ENCODE data around the gene KRT75.
A peak's percentile ranks its signal among the peaks of the same experiment; 100 is the strongest.

The KRT75 gene

DNA sequence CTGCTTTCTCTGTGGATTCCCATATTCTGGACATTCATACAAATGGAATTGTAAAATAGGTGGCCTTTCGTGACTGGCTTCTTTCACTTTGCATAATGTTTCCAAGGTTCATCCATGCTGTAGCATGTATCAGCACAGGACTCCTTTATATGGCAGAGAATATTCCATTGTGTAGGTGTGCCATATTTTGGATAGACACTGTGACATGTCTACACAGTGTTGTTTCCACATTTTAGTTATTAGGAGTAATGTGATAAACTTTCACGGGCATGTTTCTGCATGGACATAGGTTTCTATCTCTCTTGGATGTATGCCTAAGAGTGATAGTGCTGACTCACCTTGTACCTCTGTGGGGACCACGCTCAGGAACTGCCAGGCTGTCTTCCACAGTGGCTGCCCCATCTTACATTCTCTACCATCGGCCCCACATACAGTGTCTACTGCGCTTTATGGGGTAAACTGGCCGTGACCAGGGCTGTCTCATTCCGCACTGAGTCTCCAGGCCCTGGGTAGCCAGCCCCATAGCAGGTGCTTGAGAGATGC lies 41.6 kb downstream of the KRT75 start:
- TF ChIP-seq, protein P1, sequence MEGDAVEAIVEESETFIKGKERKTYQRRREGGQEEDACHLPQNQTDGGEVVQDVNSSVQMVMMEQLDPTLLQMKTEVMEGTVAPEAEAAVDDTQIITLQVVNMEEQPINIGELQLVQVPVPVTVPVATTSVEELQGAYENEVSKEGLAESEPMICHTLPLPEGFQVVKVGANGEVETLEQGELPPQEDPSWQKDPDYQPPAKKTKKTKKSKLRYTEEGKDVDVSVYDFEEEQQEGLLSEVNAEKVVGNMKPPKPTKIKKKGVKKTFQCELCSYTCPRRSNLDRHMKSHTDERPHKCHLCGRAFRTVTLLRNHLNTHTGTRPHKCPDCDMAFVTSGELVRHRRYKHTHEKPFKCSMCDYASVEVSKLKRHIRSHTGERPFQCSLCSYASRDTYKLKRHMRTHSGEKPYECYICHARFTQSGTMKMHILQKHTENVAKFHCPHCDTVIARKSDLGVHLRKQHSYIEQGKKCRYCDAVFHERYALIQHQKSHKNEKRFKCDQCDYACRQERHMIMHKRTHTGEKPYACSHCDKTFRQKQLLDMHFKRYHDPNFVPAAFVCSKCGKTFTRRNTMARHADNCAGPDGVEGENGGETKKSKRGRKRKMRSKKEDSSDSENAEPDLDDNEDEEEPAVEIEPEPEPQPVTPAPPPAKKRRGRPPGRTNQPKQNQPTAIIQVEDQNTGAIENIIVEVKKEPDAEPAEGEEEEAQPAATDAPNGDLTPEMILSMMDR (conservative IDR thresholded peaks at IDR 0.05) = no peak
- no peak for TF ChIP-seq ZFX (IDR thresholded peaks at IDR 0.05)
- no peak overlapping the region for H3K27ac ChIP-seq

- no peak overlapping the region for H3K27ac ChIP-seq
- TF ChIP-seq, protein P1 (conservative IDR thresholded peaks at IDR 0.05) = no peak
- no peak for TF ChIP-seq ZFX (IDR thresholded peaks at IDR 0.05)
These were observed 42.6 kb downstream of the KRT75 start for GRCh38 chr12:52391618-52392002.

- no peak overlapping the region for H3K27ac ChIP-seq
These were observed 43.2 kb downstream of the KRT75 start for GRCh38 chr12:52390739-52391617.

DNA sequence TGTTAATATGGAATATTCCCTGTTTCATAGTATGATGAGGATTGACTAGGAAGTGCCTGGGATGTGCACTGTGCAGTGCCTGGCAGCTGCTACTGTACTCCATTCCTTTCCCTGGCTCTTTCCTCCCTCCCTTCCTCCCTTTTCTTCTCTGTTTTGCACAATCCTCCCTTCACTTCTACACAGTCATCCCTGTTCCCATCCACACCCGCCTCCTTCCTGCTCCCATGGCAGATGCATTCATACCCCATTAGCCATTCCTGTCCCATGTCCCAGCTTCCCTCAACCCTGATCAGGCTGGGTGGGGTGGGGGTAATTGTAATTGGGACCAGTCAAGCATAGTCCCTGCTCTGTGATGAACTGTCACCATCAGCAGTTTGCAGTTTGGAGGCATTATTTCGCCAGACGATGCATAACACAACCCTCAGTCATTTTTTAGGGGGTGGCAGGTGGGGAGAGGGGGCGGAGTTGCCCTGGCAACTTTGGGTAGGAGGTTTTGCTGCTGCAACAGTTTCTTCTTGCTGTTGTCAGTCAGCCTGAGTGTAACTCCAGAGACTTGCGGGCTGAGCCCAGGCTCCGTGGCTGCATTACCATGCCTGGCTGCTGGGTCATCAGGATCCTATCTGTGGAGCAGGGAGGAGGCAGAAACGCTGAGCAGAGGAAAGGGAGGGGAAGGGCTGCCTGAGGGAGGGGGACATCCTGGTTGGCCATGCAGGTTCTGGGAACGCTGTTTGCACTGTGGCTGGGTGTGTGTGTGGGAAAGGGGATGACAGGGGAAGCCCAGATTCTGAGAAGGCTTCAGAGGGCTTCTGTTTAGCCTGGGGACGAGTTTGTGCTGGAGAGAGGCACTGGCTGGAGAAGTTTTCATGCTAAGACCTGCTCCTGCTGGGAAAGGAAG lies 44.6 kb downstream of the KRT75 start:
- TF ChIP-seq, protein P1 (conservative IDR thresholded peaks at IDR 0.05) = no peak
- no peak for TF ChIP-seq ZFX (IDR thresholded peaks at IDR 0.05)
- no peak overlapping the region for H3K27ac ChIP-seq

More at GRCh38 chr12:52390739-52391617, 43.2 kb downstream of the KRT75 start:
- no peak for TF ChIP-seq ZFX (IDR thresholded peaks at IDR 0.05)
- TF ChIP-seq, protein P1 (conservative IDR thresholded peaks at IDR 0.05) = peak; percentile 77

DNA sequence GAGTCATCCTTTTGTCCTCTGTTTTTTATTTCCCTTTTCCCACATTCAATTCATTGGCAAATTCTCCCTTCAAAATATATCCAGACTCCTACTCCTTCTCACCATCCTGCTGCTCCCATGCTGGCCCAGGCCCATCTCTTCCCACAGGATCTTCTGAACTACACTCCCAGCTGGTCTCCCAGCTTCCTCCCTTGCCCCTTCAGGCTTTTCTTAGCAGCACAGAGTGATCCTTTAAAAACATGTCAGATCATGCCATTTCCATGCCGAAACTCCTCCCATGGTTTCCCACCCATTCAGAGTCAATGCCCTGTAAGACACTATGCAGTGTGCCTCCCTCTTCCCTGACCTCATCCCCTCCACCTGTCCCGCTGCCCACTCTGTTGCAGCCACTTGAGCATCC lies 46.3 kb downstream of the KRT75 start:
- TF ChIP-seq, protein P1 (conservative IDR thresholded peaks at IDR 0.05) = no peak
- no peak for TF ChIP-seq ZFX (IDR thresholded peaks at IDR 0.05)
- H3K27ac ChIP-seq = no peak overlapping the region

DNA sequence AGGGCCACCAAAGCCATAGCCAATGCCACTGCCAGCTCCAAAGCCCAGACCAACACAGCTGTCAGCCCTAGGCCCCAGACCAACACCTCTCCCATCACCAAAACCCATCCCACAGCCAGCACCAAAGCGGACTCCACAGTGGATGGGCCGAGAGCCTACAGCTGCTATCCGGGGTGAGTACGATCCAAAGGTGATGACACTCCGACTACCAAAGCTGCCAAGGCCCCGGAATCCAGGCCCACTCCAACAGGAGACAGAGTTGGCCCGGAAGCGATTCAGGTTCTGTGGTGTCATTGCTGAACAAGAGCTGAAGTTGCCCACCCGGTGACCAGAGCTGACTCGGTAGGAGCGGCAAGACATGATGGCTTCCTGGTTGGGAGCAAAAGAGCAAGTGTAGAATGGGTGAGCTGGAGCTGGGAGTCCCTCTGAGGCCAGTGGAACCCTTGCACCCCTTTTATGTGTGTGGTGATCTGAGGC lies 48.9 kb downstream of the KRT75 start, which contains the start of gene KRT84:
TSS of gene KRT84 (minus strand) at position 427 of the 477 bp plus-strand sequence. CDS start at position 360, 67 bp downstream.
- TF ChIP-seq ZFX (IDR thresholded peaks at IDR 0.05) = no peak
- TF ChIP-seq, protein P1 (conservative IDR thresholded peaks at IDR 0.05) = no peak
- no peak within 1 kb of the TSS for H3K27ac ChIP-seq
